ENCODE measurements around the gene KRT26. TPM values are rescaled to one million over a fixed set of nuclear protein-coding genes. Genes with fewer than 3 reads are reported as not detected.

Gene KRT26
- total and polyA plus RNA-seq, 2 of the 8 experiments (the other 6 are each of a cell fraction or from before 2014, with no cell fraction given) = not detected

- TF ChIP-seq SP1 (IDR thresholded peaks at IDR 0.05; ENCODE audit: low read depth, low read length) (no peak), EGR1 (IDR thresholded peaks at IDR 0.05; ENCODE audit: borderline replicate concordance, low read depth, low read length) (no peak), TEAD4 (IDR thresholded peaks at IDR 0.05; ENCODE audit: low read depth, low read length) (no peak), KDM1A (IDR thresholded peaks at IDR 0.05; ENCODE audit: borderline replicate concordance, low read length) (no peak), POLR2AphosphoS5 (IDR thresholded peaks at IDR 0.05; ENCODE audit: low read depth, low read length) (no peak), ATF2 (IDR thresholded peaks at IDR 0.05; ENCODE audit: low read length) (no peak)
Observed at GRCh38 chr17:40760105-40761016, 11.6 kb downstream of the KRT26 start (continued).
